CD14-positive monocyte (primary cell): ENCODE data around the gene TMEM234. TPM values are rescaled to one million over a fixed set of nuclear protein-coding genes. Genes with fewer than 3 reads are reported as not detected.

Source experiments
- DNase-seq, 3 donors: peaks; one replicate each; pipeline ENCODE4 v3.0.0-alpha.2; 2011 to 2022
- H2AFZ ChIP-seq: 2 replicates; pipeline ENCODE4 v1.6.0; 2012; ENCODE audit warnings: mild to moderate bottlenecking, low read depth, low read length, inconsistent platforms; ENCODE audit not compliant: insufficient read depth, poor library complexity, severe bottlenecking
- H3K27ac ChIP-seq, 2 donors: 1 replicate in 1 of 2; 2 replicates in 1 of 2; pipeline ENCODE4 v1.5.1; 2012 to 2013; ENCODE audit warnings: low read length in 2 of 2, control low read depth in 1 of 2, inconsistent platforms in 1 of 2, low read depth in 1 of 2, mild to moderate bottlenecking in 1 of 2
- H3K27me3 ChIP-seq, 2 donors: one replicate each; pipeline versions ENCODE4 v1.6.0 to v1.6.1; 2011 to 2013; ENCODE audit warnings: low read length in 2 of 2; ENCODE audit not compliant: control insufficient read depth in 2 of 2, insufficient read depth in 2 of 2
- H3K36me3 ChIP-seq, 2 donors: replicated peaks in 1 of 2; 1 replicate in 1 of 2; 2 replicates in 1 of 2; pipeline versions ENCODE4 v1.5.1 to v1.6.1; 2012 to 2013; ENCODE audit warnings: low read length in 2 of 2, control low read depth in 1 of 2, inconsistent platforms in 1 of 2, mild to moderate bottlenecking in 1 of 2; ENCODE audit not compliant: insufficient read depth in 2 of 2, control insufficient read depth in 1 of 2
- H3K4me1 ChIP-seq, 2 donors: 1 replicate in 1 of 2; 2 replicates in 1 of 2; pipeline versions ENCODE4 v1.5.1 to v1.6.1; 2012 to 2013; ENCODE audit warnings: low read length in 2 of 2, control low read depth in 1 of 2, inconsistent platforms in 1 of 2, mild to moderate bottlenecking in 1 of 2, moderate library complexity in 1 of 2; ENCODE audit not compliant: insufficient read depth in 2 of 2, control insufficient read depth in 1 of 2
- H3K4me2 ChIP-seq: replicated peaks from 2 replicates; pipeline ENCODE3; 2012; ENCODE audit warnings: low read length, moderate library complexity, mild to moderate bottlenecking; ENCODE audit not compliant: poor library complexity, severe bottlenecking; ENCODE audit errors: extremely low read depth
- H3K4me3 ChIP-seq, 3 experiments: fragments of 200-600 bp in 1 of 3; sonication (generic) in 1 of 3; replicated peaks in 1 of 3; 1 replicate in 2 of 3; 2 replicates in 1 of 3; pipeline ENCODE4 v1.5.1; 2011 to 2013; ENCODE audit warnings: low read length in 3 of 3, mild to moderate bottlenecking in 3 of 3, control low read depth in 2 of 3, low read depth in 2 of 3, inconsistent platforms in 1 of 3, moderate library complexity in 1 of 3
- H3K79me2 ChIP-seq: 2 replicates; pipeline ENCODE4 v1.6.0; 2012; ENCODE audit warnings: mild to moderate bottlenecking, control low read depth, inconsistent platforms, low read length, moderate library complexity; ENCODE audit not compliant: insufficient read depth
- H3K9ac ChIP-seq: 2 replicates; pipeline ENCODE4 v1.6.0; 2017; ENCODE audit warnings: low read length, mild to moderate bottlenecking; ENCODE audit not compliant: insufficient read depth, poor library complexity, severe bottlenecking
- H3K9me3 ChIP-seq, 2 donors: replicated peaks in 1 of 2; 1 replicate in 1 of 2; 2 replicates in 1 of 2; pipeline versions ENCODE4 v1.5.1 to v1.6.1; 2012 to 2013; ENCODE audit warnings: low read length in 2 of 2, control low read depth in 1 of 2; ENCODE audit not compliant: control insufficient read depth in 1 of 2, insufficient read depth in 1 of 2
- H4K20me1 ChIP-seq: 2 replicates; pipeline ENCODE4 v1.6.0; 2012; ENCODE audit warnings: mild to moderate bottlenecking, low read length, control low read depth, moderate library complexity; ENCODE audit not compliant: insufficient read depth
- H3K27ac Mint-ChIP-seq, 7 donors: one replicate each; pipeline ENCODE4 v1.8.0; 2020; ENCODE audit warnings: mild to moderate bottlenecking in 7 of 7, mixed read lengths in 7 of 7, moderate library complexity in 6 of 7, inconsistent platforms in 2 of 7
- H3K27me3 Mint-ChIP-seq, 3 donors: one replicate each; pipeline ENCODE4 v1.8.0; 2021 to 2022; ENCODE audit warnings: low read depth in 3 of 3, mild to moderate bottlenecking in 3 of 3, mixed read lengths in 3 of 3, moderate library complexity in 3 of 3, inconsistent platforms in 1 of 3
- H3K36me3 Mint-ChIP-seq, 2 donors: one replicate each; pipeline ENCODE4 v1.8.0; 2020; ENCODE audit warnings: mixed read lengths in 2 of 2, inconsistent platforms in 1 of 2, mild to moderate bottlenecking in 1 of 2
- H3K4me1 Mint-ChIP-seq: one replicate; pipeline ENCODE4 v1.8.0; 2020; ENCODE audit warnings: mild to moderate bottlenecking, mixed read lengths
- H3K4me3 Mint-ChIP-seq, 2 donors: one replicate each; pipeline ENCODE4 v1.8.0; 2020; ENCODE audit warnings: mild to moderate bottlenecking in 2 of 2, mixed read lengths in 2 of 2, moderate library complexity in 1 of 2
- H3K9me3 Mint-ChIP-seq, 7 donors: one replicate each; pipeline ENCODE4 v1.8.0; 2020 to 2022; ENCODE audit warnings: mixed read lengths in 7 of 7, mild to moderate bottlenecking in 6 of 7, moderate library complexity in 6 of 7, inconsistent platforms in 2 of 7
- WGBS: methylation state at CpG from one replicate; pipeline ENCODE4 v1.1.5; 2013; ENCODE audit warnings: missing lambda C conversion rate; ENCODE audit not compliant: insufficient coverage; 5-methylcytosine and 5-hydroxymethylcytosine counted together
- intact Hi-C, 2 donors: fragments of 100-400 bp; cut with micrococcal nuclease; formaldehyde crosslinking; loops; one replicate each; pipeline versions ENCODE4 v1.15.0 to v1.15.1; 2023
- polyA plus RNA-seq, 3 donors: library from polyadenylated mRNA; depleted of rRNA in 1 of 3; unstranded in 2 of 3; stranded (reverse) in 1 of 3; fragments of 300-500 nt in 2 of 3; fragments of >200 nt in 1 of 3; fragmentation: Illumina TruSeq in 2 of 3; gene quantifications; 1 replicate in 2 of 3; 2 replicates in 1 of 3; pipeline ENCODE4 v1.2.3, GENCODE V29; 2012 to 2021
- TF ChIP-seq, protein P1 (sequence below): fragments of 200-600 bp; IDR thresholded peaks from one replicate; pipeline ENCODE4 v1.8.0; 2022; ENCODE audit warnings: antibody characterized with exemption, mild to moderate bottlenecking

The TMEM234 gene
- polyA plus RNA-seq, 3 donors, result 12.8 to 22.0 (median 14.5) TPM

DNA sequence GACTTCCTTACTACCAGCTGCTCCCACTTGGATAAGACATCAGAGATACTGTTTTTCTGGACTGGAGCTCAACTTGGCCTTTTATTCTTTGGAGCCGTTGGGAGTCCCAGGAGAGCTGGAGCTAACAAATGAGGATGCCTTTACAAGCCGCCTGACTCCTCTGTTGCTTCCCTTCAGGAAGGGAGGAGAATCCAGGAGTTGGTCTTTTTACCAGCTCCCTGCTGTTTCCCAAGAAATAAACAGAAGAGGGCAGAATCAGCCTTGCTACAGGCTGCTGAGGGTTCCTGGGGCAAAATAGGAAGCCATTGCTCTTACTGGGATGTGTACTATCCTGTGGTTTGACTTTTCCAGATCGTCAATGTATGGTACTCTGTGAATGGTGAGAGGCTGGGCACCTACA is 1.5 kb upstream of the TMEM234 start:
- Mint-ChIP-seq H3K9me3 (no peaks in the 10 kb centered on the region), H3K36me3 (peaks cover 39 to 64% of the 10 kb centered on the region in 2 donors), H3K27ac (peak overlapping the region in 5 of 7 donors; percentile 83 to 99 (median 98)), H3K4me3 (peak overlapping the region in 1 of 2 donors; percentile 97), H3K4me1 (peaks cover 28% of the 10 kb centered on the region), H3K27me3 (peaks cover 2% of the 10 kb centered on the region in 3 donors)
- H3K4me1 ChIP-seq, result peaks cover 18 to 28% of the 10 kb centered on the region in 2 donors
- H3K27ac ChIP-seq, result peak overlapping the region in 1 of 2 donors; percentile 15
- H3K9me3 ChIP-seq, result no peaks in the 10 kb centered on the region
- no peak for DNase-seq
- H3K9ac ChIP-seq, result no peak overlapping the region
- peaks cover 32 to 57% of the 10 kb centered on the region in 2 donors for H3K36me3 ChIP-seq
- H3K79me2 ChIP-seq, result peaks cover 31% of the 10 kb centered on the region
- TF ChIP-seq, protein P1, sequence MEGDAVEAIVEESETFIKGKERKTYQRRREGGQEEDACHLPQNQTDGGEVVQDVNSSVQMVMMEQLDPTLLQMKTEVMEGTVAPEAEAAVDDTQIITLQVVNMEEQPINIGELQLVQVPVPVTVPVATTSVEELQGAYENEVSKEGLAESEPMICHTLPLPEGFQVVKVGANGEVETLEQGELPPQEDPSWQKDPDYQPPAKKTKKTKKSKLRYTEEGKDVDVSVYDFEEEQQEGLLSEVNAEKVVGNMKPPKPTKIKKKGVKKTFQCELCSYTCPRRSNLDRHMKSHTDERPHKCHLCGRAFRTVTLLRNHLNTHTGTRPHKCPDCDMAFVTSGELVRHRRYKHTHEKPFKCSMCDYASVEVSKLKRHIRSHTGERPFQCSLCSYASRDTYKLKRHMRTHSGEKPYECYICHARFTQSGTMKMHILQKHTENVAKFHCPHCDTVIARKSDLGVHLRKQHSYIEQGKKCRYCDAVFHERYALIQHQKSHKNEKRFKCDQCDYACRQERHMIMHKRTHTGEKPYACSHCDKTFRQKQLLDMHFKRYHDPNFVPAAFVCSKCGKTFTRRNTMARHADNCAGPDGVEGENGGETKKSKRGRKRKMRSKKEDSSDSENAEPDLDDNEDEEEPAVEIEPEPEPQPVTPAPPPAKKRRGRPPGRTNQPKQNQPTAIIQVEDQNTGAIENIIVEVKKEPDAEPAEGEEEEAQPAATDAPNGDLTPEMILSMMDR, result no peak
- intact Hi-C loops, result loop anchor here in 1 of 2 donors (10.0 kb wide), 1 partner anchor 171 kb away; the partner anchor contains the start of gene BSDC1
- no peak overlapping the region for H2AFZ ChIP-seq
- 100% methylated on average over 1 of the region's 3 CpGs for WGBS
- H3K4me2 ChIP-seq, result no peak overlapping the region
- H4K20me1 ChIP-seq, result no peaks in the 10 kb centered on the region
- H3K27me3 ChIP-seq, result no peaks in the 10 kb centered on the region
- no peak overlapping the region for H3K4me3 ChIP-seq

DNA sequence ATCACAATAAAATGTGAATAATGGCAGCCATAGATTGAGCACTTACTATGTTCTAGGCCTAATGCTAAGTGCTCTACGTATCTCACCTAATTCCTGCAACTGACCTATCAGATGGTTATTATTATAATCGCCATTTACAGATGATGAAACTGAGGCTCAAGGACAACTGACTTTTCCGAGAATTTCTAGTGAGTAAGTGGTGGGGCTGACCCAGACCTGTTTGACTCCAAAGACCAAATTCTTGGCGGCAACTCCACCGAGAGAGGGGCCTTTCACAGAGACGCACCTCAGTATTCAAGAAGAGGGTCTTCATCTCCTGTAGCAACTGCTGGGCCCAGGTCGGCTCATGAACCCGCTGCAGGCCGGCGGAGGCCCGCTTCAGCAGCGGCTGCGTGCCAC is 573 bp downstream of the TMEM234 start:
- H3K9ac ChIP-seq, result peak overlapping the region; percentile 92
- no peak for DNase-seq
- H3K4me1 ChIP-seq, result peaks cover 18 to 28% of the 10 kb centered on the region in 2 donors
- Mint-ChIP-seq H3K36me3 (peaks cover 34 to 63% of the 10 kb centered on the region in 2 donors), H3K4me1 (peaks cover 29% of the 10 kb centered on the region), H3K27ac (peak overlapping the region; percentile 97 to 100 (median 98)), H3K27me3 (peaks cover 0 to 2% (median 2%) of the 10 kb centered on the region in 3 donors), H3K9me3 (no peaks in the 10 kb centered on the region), H3K4me3 (peak overlapping the region; percentile 97 to 98)
- peak overlapping the region; percentile 53 to 98 (median 82) for H3K4me3 ChIP-seq
- H3K27ac ChIP-seq, result peak overlapping the region in 1 of 2 donors; percentile 99
- no peaks in the 10 kb centered on the region for H4K20me1 ChIP-seq
- H3K4me2 ChIP-seq, result peak overlapping the region; percentile 93
- TF ChIP-seq, protein P1, result no peak
- no peaks in the 10 kb centered on the region for H3K9me3 ChIP-seq
- WGBS, result 17% methylated on average over 12 of the region's 13 CpGs
- H3K36me3 ChIP-seq, result peaks cover 19 to 49% of the 10 kb centered on the region in 2 donors
- H3K27me3 ChIP-seq, result no peaks in the 10 kb centered on the region
- H2AFZ ChIP-seq, result peak overlapping the region; percentile 92
- intact Hi-C loops, result loop anchor here in 1 of 2 donors (10.0 kb wide), 1 partner anchor 173 kb away; the partner anchor contains the start of gene BSDC1
- peaks cover 31% of the 10 kb centered on the region for H3K79me2 ChIP-seq
